HepG2 (cell line): ENCODE results near the gene NT5DC2. TPM values are rescaled to one million over a fixed set of nuclear protein-coding genes. Genes with fewer than 3 reads are reported as not detected.

ENCODE experiments used
- CEBPG ChIP-seq: IDR thresholded peaks from 2 replicates; pipeline ENCODE4 v1.6.1; 2016
- CTCF ChIP-seq: sonication (generic); formaldehyde crosslinking; IDR thresholded peaks from 2 replicates; pipeline ENCODE4 v1.5.0; 2020; ENCODE audit warnings: mild to moderate bottlenecking, missing genetic modification reagents, moderate library complexity
- HNRNPUL1 ChIP-seq: fragments of 200-400 bp; formaldehyde crosslinking; IDR thresholded peaks from 2 replicates; pipeline ENCODE4 v1.6.1; 2017; ENCODE audit warnings: low read depth, mild to moderate bottlenecking, low read length, moderate library complexity
- RAD21 ChIP-seq: fragments of 450-650 bp; formaldehyde crosslinking; IDR thresholded peaks from 2 replicates; pipeline ENCODE4 v1.5.0; 2020; ENCODE audit warnings: mild to moderate bottlenecking
- STAG1 ChIP-seq: sonication (generic); formaldehyde crosslinking; IDR thresholded peaks from 2 replicates; pipeline ENCODE4 v1.4.0; 2020; ENCODE audit warnings: missing genetic modification reagents
- TP53 ChIP-seq: sonication (generic); formaldehyde crosslinking; conservative IDR thresholded peaks from 2 replicates; pipeline ENCODE4 v1.4.0; 2020; ENCODE audit warnings: missing genetic modification reagents
- ZNF407 ChIP-seq: sonication (generic); formaldehyde crosslinking; IDR thresholded peaks from one replicate; pipeline ENCODE4 v1.5.1; 2020; ENCODE audit warnings: mild to moderate bottlenecking, missing genetic modification reagents; ENCODE audit errors: not compliant biosample characterization
- ZNF597 ChIP-seq: sonication (generic); formaldehyde crosslinking; IDR thresholded peaks from 2 replicates; pipeline ENCODE4 v1.5.0; 2020; ENCODE audit warnings: missing genetic modification reagents
- ZNF747 ChIP-seq: sonication (generic); formaldehyde crosslinking; IDR thresholded peaks from 2 replicates; pipeline ENCODE4 v1.8.1; 2023; ENCODE audit warnings: missing genetic modification reagents, mild to moderate bottlenecking, borderline replicate concordance
- polyA plus RNA-seq, 8 experiments: library from polyadenylated mRNA; depleted of rRNA in 3 of 8; stranded (reverse) in 7 of 8; unstranded in 1 of 8; fragments of >200 nt; fragmentation: Illumina TruSeq in 4 of 8; extraction: Trizol in 4 of 8; gene quantifications; 2 replicates each; pipeline versions ENCODE4 v1.2.1 to v1.2.3, GENCODE V29; 2011 to 2016; ENCODE audit warnings: low read depth in 4 of 8, missing spikeins in 1 of 8, mixed read lengths in 1 of 8; ENCODE audit not compliant: insufficient read depth in 1 of 8
- total RNA-seq, 5 experiments: library from RNA; depleted of rRNA; stranded (reverse); fragments of >200 nt; fragmentation: Illumina TruSeq; extraction: Trizol; gene quantifications; 2 replicates each; pipeline ENCODE4 v1.2.3, GENCODE V29; 2016; ENCODE audit warnings: low read depth in 1 of 5
- TF ChIP-seq, protein P1 (sequence below): sonication (generic); formaldehyde crosslinking; IDR thresholded peaks from 2 replicates; pipeline ENCODE4 v1.8.0; 2022; ENCODE audit warnings: mild to moderate bottlenecking, missing genetic modification reagents, borderline replicate concordance
- TF ChIP-seq, protein P2 (sequence below): sonication (generic); formaldehyde crosslinking; IDR thresholded peaks from 2 replicates; pipeline ENCODE4 v1.4.0; 2020; ENCODE audit warnings: missing genetic modification reagents
- TF ChIP-seq, protein P3 (sequence below): IDR thresholded peaks from 2 replicates; pipeline ENCODE4 v1.6.1; 2018; ENCODE audit warnings: missing genetic modification reagents

NT5DC2 gene
- total and polyA plus RNA-seq, 2 of the 13 experiments (the other 11 are each of a cell fraction or from before 2014, with no cell fraction given) = 131 to 240 TPM

- TF ChIP-seq, protein P1, sequence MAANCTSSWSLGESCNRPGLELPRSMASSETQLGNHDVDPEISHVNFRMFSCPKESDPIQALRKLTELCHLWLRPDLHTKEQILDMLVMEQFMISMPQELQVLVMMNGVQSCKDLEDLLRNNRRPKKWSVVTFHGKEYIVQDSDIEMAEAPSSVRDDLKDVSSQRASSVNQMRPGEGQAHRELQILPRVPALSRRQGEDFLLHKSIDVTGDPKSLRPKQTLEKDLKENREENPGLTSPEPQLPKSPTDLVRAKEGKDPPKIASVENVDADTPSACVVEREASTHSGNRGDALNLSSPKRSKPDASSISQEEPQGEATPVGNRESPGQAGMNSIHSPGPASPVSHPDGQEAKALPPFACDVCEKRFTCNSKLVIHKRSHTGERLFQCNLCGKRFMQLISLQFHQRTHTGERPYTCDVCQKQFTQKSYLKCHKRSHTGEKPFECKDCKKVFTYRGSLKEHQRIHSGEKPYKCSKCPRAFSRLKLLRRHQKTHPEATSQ (CRISPR knock-in tag) = no peak
- no peak for TF ChIP-seq HNRNPUL1
- TF ChIP-seq ZNF407 (CRISPR knock-in tag) = no peak
- TF ChIP-seq, protein P2, sequence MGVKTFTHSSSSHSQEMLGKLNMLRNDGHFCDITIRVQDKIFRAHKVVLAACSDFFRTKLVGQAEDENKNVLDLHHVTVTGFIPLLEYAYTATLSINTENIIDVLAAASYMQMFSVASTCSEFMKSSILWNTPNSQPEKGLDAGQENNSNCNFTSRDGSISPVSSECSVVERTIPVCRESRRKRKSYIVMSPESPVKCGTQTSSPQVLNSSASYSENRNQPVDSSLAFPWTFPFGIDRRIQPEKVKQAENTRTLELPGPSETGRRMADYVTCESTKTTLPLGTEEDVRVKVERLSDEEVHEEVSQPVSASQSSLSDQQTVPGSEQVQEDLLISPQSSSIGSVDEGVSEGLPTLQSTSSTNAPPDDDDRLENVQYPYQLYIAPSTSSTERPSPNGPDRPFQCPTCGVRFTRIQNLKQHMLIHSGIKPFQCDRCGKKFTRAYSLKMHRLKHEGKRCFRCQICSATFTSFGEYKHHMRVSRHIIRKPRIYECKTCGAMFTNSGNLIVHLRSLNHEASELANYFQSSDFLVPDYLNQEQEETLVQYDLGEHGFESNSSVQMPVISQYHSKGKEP (CRISPR knock-in tag) = no peak
- TF ChIP-seq CEBPG (CRISPR knock-in tag) = no peak
- TF ChIP-seq ZNF597 (CRISPR knock-in tag) = no peak
- TF ChIP-seq, protein P3, sequence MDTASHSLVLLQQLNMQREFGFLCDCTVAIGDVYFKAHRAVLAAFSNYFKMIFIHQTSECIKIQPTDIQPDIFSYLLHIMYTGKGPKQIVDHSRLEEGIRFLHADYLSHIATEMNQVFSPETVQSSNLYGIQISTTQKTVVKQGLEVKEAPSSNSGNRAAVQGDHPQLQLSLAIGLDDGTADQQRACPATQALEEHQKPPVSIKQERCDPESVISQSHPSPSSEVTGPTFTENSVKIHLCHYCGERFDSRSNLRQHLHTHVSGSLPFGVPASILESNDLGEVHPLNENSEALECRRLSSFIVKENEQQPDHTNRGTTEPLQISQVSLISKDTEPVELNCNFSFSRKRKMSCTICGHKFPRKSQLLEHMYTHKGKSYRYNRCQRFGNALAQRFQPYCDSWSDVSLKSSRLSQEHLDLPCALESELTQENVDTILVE (CRISPR knock-in tag) = no peak
- no peak for TF ChIP-seq STAG1 (CRISPR knock-in tag)
- TF ChIP-seq TP53 (CRISPR knock-in tag) = no peak
- peak; percentile 31; the same call in 1 of the 2 replicates for TF ChIP-seq RAD21 (CRISPR knock-in tag)
- TF ChIP-seq ZNF747 (CRISPR knock-in tag) = no peak
- peak; percentile 59 for TF ChIP-seq CTCF
Measured at GRCh38 chr3:52533623-52534280, at the start of gene NT5DC2 (continued).
